Large intestine (tissue), 3 donors: ENCODE results near the gene GRIK3. TPM values are rescaled to one million over a fixed set of nuclear protein-coding genes. Genes with fewer than 3 reads are reported as not detected.

ENCODE experiments used
- DNase-seq, 2 donors: peaks; one replicate each; pipeline versions ENCODE4 v3.0.0 to v3.0.0-alpha.2; 2013
- H3K27ac ChIP-seq: one replicate; pipeline ENCODE4 v1.5.1; 2013; ENCODE audit warnings: low read length
- H3K27me3 ChIP-seq: 2 replicates; pipeline ENCODE4 v1.6.1; 2013; ENCODE audit warnings: low read length; ENCODE audit not compliant: control insufficient read depth, insufficient read depth
- H3K36me3 ChIP-seq: 2 replicates; pipeline ENCODE4 v1.6.1; 2013; ENCODE audit warnings: low read length; ENCODE audit not compliant: control insufficient read depth, insufficient read depth
- H3K4me1 ChIP-seq: one replicate; pipeline ENCODE4 v1.6.1; 2013; ENCODE audit warnings: low read length; ENCODE audit not compliant: control insufficient read depth, insufficient read depth
- H3K4me3 ChIP-seq: one replicate; pipeline ENCODE4 v1.5.1; 2013; ENCODE audit warnings: low read length
- H3K9me3 ChIP-seq: one replicate; pipeline ENCODE4 v1.6.1; 2013; ENCODE audit warnings: mild to moderate bottlenecking, low read depth, low read length, moderate library complexity; ENCODE audit not compliant: control insufficient read depth
- WGBS: methylation state at CpG from one replicate; pipeline ENCODE4 v1.1.5; 2013; ENCODE audit warnings: low lambda C conversion rate; ENCODE audit not compliant: insufficient coverage; 5-methylcytosine and 5-hydroxymethylcytosine counted together
- polyA plus RNA-seq: library from polyadenylated mRNA; unstranded; fragments of 120-200 nt; gene quantifications from one replicate; pipeline ENCODE4 v1.2.1, GENCODE V29; 2013

Gene GRIK3
- polyA plus RNA-seq, 1 donor, result 4.5 TPM

GRCh38 chr1:36966242-36966641, 68.1 kb downstream of the GRIK3 start:
- Histone ChIP-seq H3K4me3 (no peak overlapping the region), H3K27me3 (no peaks in the 10 kb centered on the region), H3K4me1 (no peaks in the 10 kb centered on the region), H3K9me3 (no peaks in the 10 kb centered on the region), H3K36me3 (no peaks in the 10 kb centered on the region), H3K27ac (no peak overlapping the region)
- peak in 1 of 2 donors; percentile 9 for DNase-seq
- WGBS, result no CpG with 5 or more reads among the region's 3 CpGs

GRCh38 chr1:36965275-36966159, 68.8 kb downstream of the GRIK3 start:
- Histone ChIP-seq H3K36me3 (no peaks in the 10 kb centered on the region), H3K9me3 (no peaks in the 10 kb centered on the region), H3K27ac (no peak overlapping the region), H3K27me3 (no peaks in the 10 kb centered on the region), H3K4me1 (no peaks in the 10 kb centered on the region), H3K4me3 (no peak overlapping the region)
- peak in 1 of 2 donors; percentile 9 for DNase-seq
- 89% methylated on average over 3 of the region's 11 CpGs for WGBS

GRCh38 chr1:36964830-36965229, 69.5 kb downstream of the GRIK3 start:
- no peak overlapping the region for H3K4me3 ChIP-seq
- no peak overlapping the region for H3K27ac ChIP-seq
- no peak for DNase-seq
- WGBS, result 90% methylated on average over 2 of the region's 8 CpGs
- H3K36me3 ChIP-seq, result no peaks in the 10 kb centered on the region
- no peaks in the 10 kb centered on the region for H3K9me3 ChIP-seq
- no peaks in the 10 kb centered on the region for H3K4me1 ChIP-seq
- H3K27me3 ChIP-seq, result no peaks in the 10 kb centered on the region

- Histone ChIP-seq H3K27ac (no peak overlapping the region), H3K4me3 (no peak overlapping the region), H3K27me3 (no peaks in the 10 kb centered on the region), H3K36me3 (no peaks in the 10 kb centered on the region), H3K4me1 (no peaks in the 10 kb centered on the region), H3K9me3 (no peaks in the 10 kb centered on the region)
- no CpG with 5 or more reads among the region's 11 CpGs for WGBS
- no peak for DNase-seq
Measured at GRCh38 chr1:36963006-36963405, 71.3 kb downstream of the GRIK3 start.

- H3K9me3 ChIP-seq, result no peaks in the 10 kb centered on the region
- H3K27me3 ChIP-seq, result no peaks in the 10 kb centered on the region
- no peak overlapping the region for H3K4me3 ChIP-seq
- no peak for DNase-seq
- H3K36me3 ChIP-seq, result no peaks in the 10 kb centered on the region
- no peak overlapping the region for H3K27ac ChIP-seq
- H3K4me1 ChIP-seq, result no peaks in the 10 kb centered on the region
- no CpG with 5 or more reads among the region's 10 CpGs for WGBS
Measured at GRCh38 chr1:36961062-36961615, 73.2 kb downstream of the GRIK3 start.

- no peak for DNase-seq
- 60% methylated on average over 1 of the region's 5 CpGs for WGBS
- H3K4me1 ChIP-seq, result no peaks in the 10 kb centered on the region
- H3K36me3 ChIP-seq, result no peaks in the 10 kb centered on the region
- no peaks in the 10 kb centered on the region for H3K27me3 ChIP-seq
- H3K9me3 ChIP-seq, result no peaks in the 10 kb centered on the region
- no peak overlapping the region for H3K27ac ChIP-seq
- no peak overlapping the region for H3K4me3 ChIP-seq
Measured at GRCh38 chr1:36956570-36956969, 77.7 kb downstream of the GRIK3 start.

- Histone ChIP-seq H3K36me3 (no peaks in the 10 kb centered on the region), H3K4me3 (no peak overlapping the region), H3K4me1 (no peaks in the 10 kb centered on the region), H3K27me3 (no peaks in the 10 kb centered on the region), H3K9me3 (no peaks in the 10 kb centered on the region), H3K27ac (no peak overlapping the region)
- no CpG with 5 or more reads among the region's 7 CpGs for WGBS
- no peak for DNase-seq
Measured at GRCh38 chr1:36955016-36955415, 79.3 kb downstream of the GRIK3 start.

GRCh38 chr1:36953061-36953460, 81.3 kb downstream of the GRIK3 start:
- WGBS, result no CpG with 5 or more reads among the region's 5 CpGs
- Histone ChIP-seq H3K9me3 (no peaks in the 10 kb centered on the region), H3K27ac (no peak overlapping the region), H3K27me3 (no peaks in the 10 kb centered on the region), H3K4me1 (no peaks in the 10 kb centered on the region), H3K4me3 (no peak overlapping the region), H3K36me3 (no peaks in the 10 kb centered on the region)
- DNase-seq, result no peak

GRCh38 chr1:36951761-36952160, 82.6 kb downstream of the GRIK3 start:
- no peak overlapping the region for H3K4me3 ChIP-seq
- no peaks in the 10 kb centered on the region for H3K36me3 ChIP-seq
- no peaks in the 10 kb centered on the region for H3K9me3 ChIP-seq
- whole genome bisulfite sequencing, result 87% methylated on average over 3 of the region's 5 CpGs
- H3K27me3 ChIP-seq, result no peaks in the 10 kb centered on the region
- no peaks in the 10 kb centered on the region for H3K4me1 ChIP-seq
- no peak for DNase-seq
- no peak overlapping the region for H3K27ac ChIP-seq

GRCh38 chr1:36951292-36951750, 83.0 kb downstream of the GRIK3 start:
- Histone ChIP-seq H3K27ac (no peak overlapping the region), H3K36me3 (no peaks in the 10 kb centered on the region), H3K9me3 (no peaks in the 10 kb centered on the region), H3K4me1 (no peaks in the 10 kb centered on the region), H3K27me3 (no peaks in the 10 kb centered on the region), H3K4me3 (no peak overlapping the region)
- DNase-seq, result no peak
- WGBS, result 60% methylated on average over 1 of the region's 7 CpGs
